Stimulated activated CD8-positive, alpha-beta memory T cell treated with anti-CD3 and anti-CD28 coated beads, Interleukin-7, amount 100 ng/mL, for 4 hours (primary cell): ENCODE measurements around the gene VIL1.

Experiments used
- DNase-seq, 2 donors: peaks; one replicate each; pipeline ENCODE4 v3.0.0-alpha.2; 2020; ENCODE audit warnings: low read depth in 2 of 2

VIL1 gene

GRCh38 chr2:218418717-218419458, at the start of gene VIL1:
Gene VIL1, plus strand, starts transcription at chr2:218419123. Its CDS starts 4,656 bp downstream, at chr2:218423779.
- DNase-seq = no peak

GRCh38 chr2:218369330-218369729, 49.6 kb upstream of the VIL1 start:
- DNase-seq = no peak

GRCh38 chr2:218370410-218371063, 48.4 kb upstream of the VIL1 start:
- DNase-seq = no peak

GRCh38 chr2:218371983-218372350, 47.0 kb upstream of the VIL1 start:
- DNase-seq = no peak

- no peak for DNase-seq
Observed at GRCh38 chr2:218374795-218375194, 44.1 kb upstream of the VIL1 start.

GRCh38 chr2:218375212-218375611, 43.7 kb upstream of the VIL1 start:
- no peak for DNase-seq

- DNase-seq = no peak
Observed at GRCh38 chr2:218378053-218378452, 40.9 kb upstream of the VIL1 start.

GRCh38 chr2:218381916-218382366, 37.0 kb upstream of the VIL1 start, which contains the start of gene SLC11A1:
Gene SLC11A1, plus strand, starts transcription at chr2:218382273. Its CDS starts 96 bp downstream, at chr2:218382369.
- no peak for DNase-seq

- DNase-seq = no peak
Observed at GRCh38 chr2:218382785-218383184, 36.1 kb upstream of the VIL1 start.

- no peak for DNase-seq
Observed at GRCh38 chr2:218383892-218384519, 34.9 kb upstream of the VIL1 start.

- DNase-seq = no peak
Observed at GRCh38 chr2:218384975-218385374, 33.9 kb upstream of the VIL1 start.

GRCh38 chr2:218386505-218387368, 32.2 kb upstream of the VIL1 start:
- DNase-seq = no peak

- no peak for DNase-seq
Observed at GRCh38 chr2:218387369-218388194, 31.3 kb upstream of the VIL1 start.

- DNase-seq = no peak
Observed at GRCh38 chr2:218389333-218390150, 29.4 kb upstream of the VIL1 start.

- DNase-seq = no peak
Observed at GRCh38 chr2:218391202-218391601, 27.7 kb upstream of the VIL1 start.

- no peak for DNase-seq
Observed at GRCh38 chr2:218392459-218392858, 26.5 kb upstream of the VIL1 start.

GRCh38 chr2:218392891-218393462, 25.9 kb upstream of the VIL1 start:
- DNase-seq = no peak

- DNase-seq = no peak
Observed at GRCh38 chr2:218393750-218394290, 25.1 kb upstream of the VIL1 start.

- no peak for DNase-seq
Observed at GRCh38 chr2:218394298-218395089, 24.4 kb upstream of the VIL1 start.
